Astrocyte (in vitro differentiated cells and primary cell): Measurements from ENCODE around the gene ACACA. TPM values are rescaled to one million over a fixed set of nuclear protein-coding genes. Genes with fewer than 3 reads are reported as not detected.
A peak's percentile ranks its signal among the peaks of the same experiment; 100 is the strongest.

Experiments
- DNase-seq: peaks from one replicate; pipeline ENCODE4 v3.0.0-alpha.2; 2010; ENCODE audit warnings: low read depth
- FAIRE-seq: peaks from 2 replicates; lab custom pipeline; 2011; peaks lifted over from hg19 to GRCh38; lab: Jason Lieb, UNC
- H2AFZ ChIP-seq: 2 replicates; pipeline ENCODE4 v1.6.0; 2012; ENCODE audit warnings: low read depth, low read length, inconsistent platforms
- H3K27ac ChIP-seq: 2 replicates; pipeline ENCODE4 v1.5.1; 2011; ENCODE audit warnings: low read depth, low read length, inconsistent platforms
- H3K27me3 ChIP-seq: 2 replicates; pipeline ENCODE4 v1.6.0; 2011; ENCODE audit warnings: low read length, inconsistent platforms; ENCODE audit not compliant: insufficient read depth
- H3K36me3 ChIP-seq: 2 replicates; pipeline ENCODE4 v1.5.1; 2011; ENCODE audit warnings: low read length, inconsistent platforms; ENCODE audit not compliant: insufficient read depth
- H3K4me1 ChIP-seq: 2 replicates; pipeline ENCODE4 v1.5.1; 2011; ENCODE audit warnings: low read length, inconsistent platforms; ENCODE audit not compliant: insufficient read depth
- H3K4me2 ChIP-seq: 2 replicates; pipeline ENCODE4 v1.6.0; 2012; ENCODE audit warnings: low read length, inconsistent platforms
- H3K4me3 ChIP-seq: 2 replicates; pipeline ENCODE4 v1.5.1; 2011; ENCODE audit warnings: low read depth, mild to moderate bottlenecking, low read length, inconsistent platforms; ENCODE audit not compliant: insufficient read depth
- H3K79me2 ChIP-seq: 2 replicates; pipeline ENCODE4 v1.6.0; 2012; ENCODE audit warnings: mild to moderate bottlenecking, low read length, inconsistent platforms; ENCODE audit not compliant: insufficient read depth
- H3K9ac ChIP-seq: 2 replicates; pipeline ENCODE4 v1.6.0; 2012; ENCODE audit warnings: mild to moderate bottlenecking, low read length, inconsistent platforms
- H3K9me3 ChIP-seq: 2 replicates; pipeline ENCODE4 v1.5.1; 2012; ENCODE audit warnings: low read depth, mild to moderate bottlenecking, low read length, inconsistent platforms; ENCODE audit not compliant: insufficient read depth
- H4K20me1 ChIP-seq: 2 replicates; pipeline ENCODE4 v1.6.0; 2012; ENCODE audit warnings: low read length, inconsistent platforms; ENCODE audit not compliant: insufficient read depth
- H3K27ac Mint-ChIP-seq: one replicate; pipeline ENCODE4 v1.8.0; 2021; ENCODE audit warnings: mild to moderate bottlenecking, mixed read lengths; ENCODE audit not compliant: unreplicated experiment
- H3K27me3 Mint-ChIP-seq: one replicate; pipeline ENCODE4 v1.8.0; 2021; ENCODE audit warnings: low read depth, mixed read lengths; ENCODE audit not compliant: unreplicated experiment
- H3K36me3 Mint-ChIP-seq: one replicate; pipeline ENCODE4 v1.8.0; 2021; ENCODE audit warnings: low read depth, mixed read lengths; ENCODE audit not compliant: unreplicated experiment
- H3K4me1 Mint-ChIP-seq: one replicate; pipeline ENCODE4 v1.8.0; 2021; ENCODE audit warnings: low read depth, mixed read lengths; ENCODE audit not compliant: unreplicated experiment
- H3K4me3 Mint-ChIP-seq: one replicate; pipeline ENCODE4 v1.8.0; 2021; ENCODE audit warnings: mild to moderate bottlenecking, moderate library complexity, mixed read lengths; ENCODE audit not compliant: unreplicated experiment
- H3K9me3 Mint-ChIP-seq: one replicate; pipeline ENCODE4 v1.8.0; 2021; ENCODE audit warnings: mild to moderate bottlenecking, mixed read lengths; ENCODE audit not compliant: unreplicated experiment
- CTCF ChIP-seq: IDR thresholded peaks from 2 replicates; pipeline ENCODE4 v1.5.1; 2011; ENCODE audit warnings: low read depth, mild to moderate bottlenecking, inconsistent platforms, low read length, moderate library complexity; ENCODE audit not compliant: insufficient read depth
- EZH2 ChIP-seq: IDR thresholded peaks from 2 replicates; pipeline ENCODE4 v1.6.1; 2012; ENCODE audit warnings: mild to moderate bottlenecking, low read length, inconsistent platforms; ENCODE audit not compliant: insufficient read depth
- total RNA-seq: library from RNA; stranded (reverse); gene quantifications from 2 replicates; pipeline ENCODE4 v1.2.1, GENCODE V29; 2021

The ACACA gene
- total RNA-seq, 1 donor from 2014 or later: 88.3 TPM

- no peak overlapping the region for H3K9ac ChIP-seq
- Mint-ChIP-seq H3K9me3 (no peaks in the 10 kb centered on the region), H3K27ac (no peak overlapping the region), H3K4me3 (no peak overlapping the region), H3K27me3 (no peaks in the 10 kb centered on the region), H3K4me1 (peaks cover 10% of the 10 kb centered on the region), H3K36me3 (peaks cover 7% of the 10 kb centered on the region)
- no peak overlapping the region for H3K4me3 ChIP-seq
- DNase-seq (no peak), FAIRE-seq (no peak)
- H3K4me1 ChIP-seq: no peaks in the 10 kb centered on the region
- peaks cover 21% of the 10 kb centered on the region for H3K36me3 ChIP-seq
- H3K27me3 ChIP-seq: no peaks in the 10 kb centered on the region
- H3K9me3 ChIP-seq: no peaks in the 10 kb centered on the region
- no peak overlapping the region for H3K4me2 ChIP-seq
- no peak overlapping the region for H3K27ac ChIP-seq
- H4K20me1 ChIP-seq: peaks cover 13% of the 10 kb centered on the region
- TF ChIP-seq CTCF (no peak), EZH2 (no peak)
- no peaks in the 10 kb centered on the region for H3K79me2 ChIP-seq
- H2AFZ ChIP-seq: no peak overlapping the region
These were observed 133.1 kb downstream of the ACACA start for GRCh38 chr17:37273409-37274051.

- Histone ChIP-seq H3K79me2 (no peaks in the 10 kb centered on the region), H3K4me3 (no peak overlapping the region), H3K27me3 (no peaks in the 10 kb centered on the region), H3K4me2 (no peak overlapping the region), H3K4me1 (peaks cover 11% of the 10 kb centered on the region), H3K9ac (no peak overlapping the region), H3K27ac (no peak overlapping the region), H3K9me3 (peaks cover 14% of the 10 kb centered on the region), H4K20me1 (peaks cover 3% of the 10 kb centered on the region), H3K36me3 (peaks cover 43% of the 10 kb centered on the region), H2AFZ (no peak overlapping the region)
- Mint-ChIP-seq H3K36me3 (peaks cover 35% of the 10 kb centered on the region), H3K4me3 (no peak overlapping the region), H3K27ac (no peak overlapping the region), H3K27me3 (no peaks in the 10 kb centered on the region), H3K9me3 (peaks cover 9% of the 10 kb centered on the region), H3K4me1 (peaks cover 6% of the 10 kb centered on the region)
- DNase-seq: no peak
- no peak for FAIRE-seq
- no peak for TF ChIP-seq CTCF
These were observed 141.0 kb downstream of the ACACA start for GRCh38 chr17:37265446-37266173.

GRCh38 chr17:37261286-37261685 lies 145.3 kb downstream of the ACACA start:
- H3K36me3 Mint-ChIP-seq: peaks cover 26% of the 10 kb centered on the region
- no peaks in the 10 kb centered on the region for H3K27me3 ChIP-seq
- H3K4me3 Mint-ChIP-seq: no peak overlapping the region
- TF ChIP-seq CTCF: no peak
- TF ChIP-seq EZH2: no peak
- H3K9me3 ChIP-seq: peaks cover 14% of the 10 kb centered on the region
- no peak overlapping the region for H3K27ac Mint-ChIP-seq
- no peak overlapping the region for H3K27ac ChIP-seq
- H3K36me3 ChIP-seq: peaks cover 35% of the 10 kb centered on the region
- no peaks in the 10 kb centered on the region for H3K27me3 Mint-ChIP-seq
- no peak overlapping the region for H3K4me2 ChIP-seq
- DNase-seq: peak; percentile 74
- no peak overlapping the region for H3K4me3 ChIP-seq
- H3K79me2 ChIP-seq: no peaks in the 10 kb centered on the region
- H3K9me3 Mint-ChIP-seq: peaks cover 9% of the 10 kb centered on the region
- no peak for FAIRE-seq
- peaks cover 11% of the 10 kb centered on the region for H4K20me1 ChIP-seq
- H3K4me1 Mint-ChIP-seq: peaks cover 18% of the 10 kb centered on the region
- no peak overlapping the region for H2AFZ ChIP-seq
- no peak overlapping the region for H3K9ac ChIP-seq
- H3K4me1 ChIP-seq: peaks cover 19% of the 10 kb centered on the region
